Right lobe of liver (tissue), 4 donors: ENCODE results near the gene OR4K2.

Experiments used
- CTCF ChIP-seq, 4 donors: fragments of 200-600 bp in 3 of 4; fragments of 450-650 bp in 1 of 4; IDR thresholded peaks; one replicate each; pipeline versions ENCODE4 v1.5.1 to v1.8.0; 2016 to 2022; ENCODE audit warnings: antibody characterized with exemption in 4 of 4, mild to moderate bottlenecking in 2 of 4
- POLR2A ChIP-seq: fragments of 450-650 bp; IDR thresholded peaks from one replicate; pipeline ENCODE4 v1.6.1; 2017; ENCODE audit warnings: antibody characterized with exemption, mild to moderate bottlenecking
- donor health status: DM: no; HTN: no; CAD: no.
- donor health status: DM: no; HTN: no; CAD: no.
- donor health status: DM: no; HTN: yes; CAD: no.

GRCh38 chr14:19918553-19919264 lies 43.8 kb downstream of the OR4K2 start:
- TF ChIP-seq CTCF (IDR thresholded peaks at IDR 0.05) (no peak), POLR2A (no peak)
